IPS-20b (cell line): ENCODE results near the gene GNA15.
"Not testable (repeated sequence)": the region's sequence is repeated elsewhere in the genome, so short reads cannot be mapped to it uniquely, and the experiment has no call there.

Source experiments
- H3K27ac ChIP-seq: one replicate; pipeline ENCODE4 v1.5.1; 2013; ENCODE audit warnings: low read length
- H3K27me3 ChIP-seq: 2 replicates; pipeline ENCODE4 v1.6.1; 2013; ENCODE audit warnings: mild to moderate bottlenecking, low read length, inconsistent platforms; ENCODE audit not compliant: insufficient read depth
- H3K36me3 ChIP-seq: 2 replicates; pipeline ENCODE4 v1.6.1; 2013; ENCODE audit warnings: low read depth, mild to moderate bottlenecking, inconsistent platforms, low read length, moderate library complexity; ENCODE audit not compliant: insufficient read depth
- H3K4me1 ChIP-seq: 2 replicates; pipeline ENCODE4 v1.6.1; 2013; ENCODE audit warnings: mild to moderate bottlenecking, control low read depth, inconsistent platforms, low read length, moderate library complexity; ENCODE audit not compliant: insufficient read depth
- H3K4me3 ChIP-seq: 2 replicates; pipeline ENCODE4 v1.5.1; 2013; ENCODE audit warnings: mild to moderate bottlenecking, low read length, inconsistent platforms
- H3K9ac ChIP-seq: 2 replicates; pipeline ENCODE4 v1.6.1; 2013; ENCODE audit warnings: low read depth, mild to moderate bottlenecking, inconsistent platforms, low read length, moderate library complexity
- H3K9me3 ChIP-seq: 2 replicates; pipeline ENCODE4 v1.6.1; 2013; ENCODE audit warnings: mild to moderate bottlenecking, low read depth, low read length, inconsistent platforms; ENCODE audit not compliant: insufficient read depth

Gene GNA15

GRCh38 chr19:3186891-3187661 lies 51.2 kb downstream of the GNA15 start:
- Histone ChIP-seq H3K27me3 (no peaks in the 10 kb centered on the region), H3K9ac (peak overlapping the region; percentile 87), H3K36me3 (peaks cover 7% of the 10 kb centered on the region; the same call in 1 of the 2 replicates), H3K4me1 (peaks cover 5% of the 10 kb centered on the region; the same call in 1 of the 2 replicates), H3K9me3 (no peaks in the 10 kb centered on the region), H3K4me3 (peak overlapping the region; percentile 87), H3K27ac (no peak overlapping the region)

DNA sequence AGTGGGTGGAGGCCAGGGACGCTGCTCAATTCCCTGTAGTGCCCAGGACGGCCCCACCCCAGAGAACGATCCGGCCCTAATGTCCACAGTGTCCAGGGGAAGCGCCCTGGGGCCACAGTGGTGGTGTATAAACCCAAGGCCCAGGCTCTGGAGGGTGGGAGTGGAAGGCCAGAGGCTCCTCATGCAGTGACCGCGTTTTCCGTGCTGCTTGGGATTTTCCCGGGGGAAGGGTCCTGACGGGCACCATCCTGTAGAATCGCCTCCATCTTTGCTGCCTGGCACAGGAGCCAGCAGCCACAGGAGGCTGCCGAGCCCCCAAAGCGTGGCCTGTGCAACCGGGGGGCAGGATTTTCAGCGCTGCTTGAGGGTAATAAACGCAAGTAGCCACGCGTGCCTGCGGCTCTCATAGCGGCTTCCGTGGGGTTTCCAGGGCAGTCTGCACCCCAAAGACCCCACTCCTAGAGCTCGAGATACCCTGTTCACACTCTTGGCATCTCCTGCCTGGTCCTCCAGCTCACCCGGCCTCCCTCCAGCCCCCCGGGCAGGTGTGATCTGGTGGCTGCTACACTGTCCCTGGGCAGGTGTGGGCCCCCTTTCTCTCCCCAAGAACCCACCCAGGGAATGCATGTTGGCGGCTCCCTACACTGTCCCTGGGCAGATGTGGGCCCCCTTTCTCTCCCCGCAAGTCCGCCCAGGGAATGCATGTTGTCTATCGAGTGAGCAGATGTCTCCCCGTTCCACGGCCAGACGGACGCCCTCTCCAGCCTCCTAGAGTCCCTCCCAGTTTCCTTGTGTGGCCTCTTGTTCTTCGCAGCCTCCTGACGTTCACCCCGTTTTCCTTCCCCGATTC lies 52.1 kb downstream of the GNA15 start:
- Histone ChIP-seq H3K4me3 (no peak overlapping the region), H3K9ac (no peak overlapping the region), H3K36me3 (peaks cover 7% of the 10 kb centered on the region; the same call in 1 of the 2 replicates), H3K27me3 (no peaks in the 10 kb centered on the region), H3K27ac (no peak overlapping the region), H3K4me1 (peaks cover 5% of the 10 kb centered on the region; the same call in 1 of the 2 replicates), H3K9me3 (no peaks in the 10 kb centered on the region)

DNA sequence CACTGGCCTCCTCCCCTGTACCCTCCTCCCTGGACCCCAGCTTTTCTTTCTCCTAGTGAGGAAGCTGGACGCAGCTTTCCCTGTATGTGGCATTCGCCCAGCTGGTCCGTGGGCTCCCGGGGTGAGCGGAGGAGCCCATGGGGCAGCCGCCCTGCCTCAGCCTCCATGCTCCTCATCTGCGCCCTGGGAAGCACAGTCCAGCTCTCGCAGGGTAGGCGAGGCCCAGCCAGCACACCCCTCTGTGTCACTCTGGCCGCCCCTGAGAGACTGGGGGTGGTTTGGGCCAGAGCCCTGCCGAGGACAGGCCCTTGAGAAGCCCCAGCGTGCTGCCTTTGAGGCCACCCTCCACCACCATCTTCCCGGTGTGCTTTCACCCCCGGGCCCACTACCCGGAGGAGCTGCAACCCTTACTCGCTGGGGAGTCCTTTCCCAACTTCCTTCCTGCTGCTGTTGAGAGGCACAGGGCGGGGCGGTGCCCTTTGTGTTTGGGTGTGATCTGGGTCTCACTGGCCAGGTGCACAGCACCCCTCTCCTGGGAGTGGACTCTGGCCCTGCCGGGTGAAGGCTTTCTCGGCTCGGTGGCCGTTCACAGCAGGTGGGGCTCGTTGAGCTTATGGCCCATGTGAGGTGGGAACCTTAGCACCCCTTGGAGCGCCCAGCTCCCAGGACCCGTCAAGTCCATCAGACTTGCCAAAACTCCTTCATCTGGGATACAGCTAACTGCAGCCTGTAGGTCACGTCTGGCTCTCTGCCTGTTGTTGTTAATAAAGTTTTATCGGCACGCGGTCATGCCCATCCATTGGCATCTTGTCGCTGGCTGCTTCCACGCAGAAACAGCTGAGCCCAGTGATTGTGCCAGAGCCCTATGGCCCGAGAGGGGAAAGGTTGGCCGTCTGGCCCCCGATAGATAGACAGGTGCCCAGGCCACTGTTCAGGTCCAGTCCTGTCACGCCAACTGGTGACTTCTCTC lies 53.1 kb downstream of the GNA15 start:
- Histone ChIP-seq H3K4me1 (peaks cover 5% of the 10 kb centered on the region; the same call in 1 of the 2 replicates), H3K36me3 (peaks cover 11% of the 10 kb centered on the region; the same call in 1 of the 2 replicates), H3K9me3 (no peaks in the 10 kb centered on the region), H3K27ac (no peak overlapping the region), H3K4me3 (no peak overlapping the region), H3K27me3 (no peaks in the 10 kb centered on the region), H3K9ac (no peak overlapping the region)

DNA sequence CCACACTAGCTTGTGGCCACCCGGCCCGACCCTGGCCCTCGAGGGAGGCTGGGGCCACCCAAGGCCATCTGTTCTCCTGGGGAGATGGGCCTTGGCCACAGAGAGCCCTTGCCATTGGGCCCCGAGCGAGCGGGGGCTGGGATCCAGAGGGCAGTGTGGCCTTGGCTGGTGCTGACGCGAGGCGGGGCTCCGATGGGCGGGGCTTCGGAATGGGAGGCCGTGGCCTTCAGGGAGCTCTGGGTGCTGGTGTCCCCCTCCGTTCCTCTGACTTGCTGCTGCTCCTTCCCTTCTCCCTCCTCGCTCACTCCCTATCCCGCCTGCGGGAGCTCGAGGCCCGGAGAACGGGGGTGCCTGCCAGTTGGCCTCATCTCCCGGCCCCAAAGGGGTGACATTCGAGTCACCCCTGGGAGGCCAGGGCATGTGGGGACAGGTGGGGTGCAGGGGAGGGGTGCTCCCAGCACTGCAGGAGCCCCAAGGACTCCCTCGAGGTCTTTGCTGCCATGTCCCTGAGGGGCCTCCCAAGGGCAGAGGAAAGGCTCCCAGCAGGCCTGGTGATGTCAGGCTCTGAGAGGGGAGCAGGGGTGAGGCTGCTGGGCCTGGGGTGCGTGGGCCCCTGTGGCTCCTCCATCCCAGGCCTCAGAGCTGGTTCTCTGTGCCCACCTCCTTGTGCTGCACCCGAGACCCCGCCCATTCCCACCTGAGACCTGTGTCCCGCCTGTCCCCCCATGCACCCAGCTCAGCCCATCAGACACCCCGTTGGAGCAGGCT lies 54.1 kb downstream of the GNA15 start:
- H3K9ac ChIP-seq, result no peak overlapping the region
- H3K27me3 ChIP-seq, result no peaks in the 10 kb centered on the region
- no peaks in the 10 kb centered on the region for H3K9me3 ChIP-seq
- no peak overlapping the region for H3K27ac ChIP-seq
- H3K4me1 ChIP-seq, result peaks cover 5% of the 10 kb centered on the region; the same call in 1 of the 2 replicates
- peaks cover 17% of the 10 kb centered on the region; the same call in 1 of the 2 replicates for H3K36me3 ChIP-seq
- H3K4me3 ChIP-seq, result no peak overlapping the region

DNA sequence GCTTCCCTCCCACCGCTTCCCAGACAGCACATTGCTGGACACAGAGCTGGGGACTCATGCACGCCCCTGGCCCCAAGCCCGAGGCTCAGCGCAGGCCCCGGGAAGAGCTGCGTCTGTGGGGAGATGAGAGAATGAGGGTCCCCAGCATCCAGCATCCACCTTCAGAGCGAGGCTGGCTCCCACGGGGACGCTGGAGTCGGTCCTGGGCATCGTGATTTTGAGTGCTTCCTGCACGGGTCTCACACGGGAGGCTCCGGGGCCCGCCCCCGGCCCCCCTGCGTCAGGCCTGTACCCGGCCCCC lies 54.6 kb downstream of the GNA15 start:
- no peak overlapping the region for H3K27ac ChIP-seq
- peaks cover 17% of the 10 kb centered on the region; the same call in 1 of the 2 replicates for H3K36me3 ChIP-seq
- H3K4me3 ChIP-seq, result no peak overlapping the region
- H3K27me3 ChIP-seq, result no peaks in the 10 kb centered on the region
- peaks cover 5% of the 10 kb centered on the region; the same call in 1 of the 2 replicates for H3K4me1 ChIP-seq
- no peaks in the 10 kb centered on the region for H3K9me3 ChIP-seq
- H3K9ac ChIP-seq, result no peak overlapping the region

- Histone ChIP-seq H3K27me3 (no peaks in the 10 kb centered on the region), H3K4me1 (peaks cover 5% of the 10 kb centered on the region; the same call in 1 of the 2 replicates), H3K36me3 (peaks cover 23% of the 10 kb centered on the region), H3K9ac (no peak overlapping the region), H3K4me3 (no peak overlapping the region), H3K27ac (no peak overlapping the region), H3K9me3 (no peaks in the 10 kb centered on the region)
These were observed 55.3 kb downstream of the GNA15 start for GRCh38 chr19:3190921-3191805.

GRCh38 chr19:3191806-3192104 lies 55.9 kb downstream of the GNA15 start:
- not testable (repeated sequence) for H3K4me1 ChIP-seq, H3K27ac ChIP-seq

GRCh38 chr19:3192228-3192635 lies 56.4 kb downstream of the GNA15 start:
- Histone ChIP-seq H3K4me3 (no peak overlapping the region), H3K27me3 (no peaks in the 10 kb centered on the region), H3K9ac (no peak overlapping the region), H3K27ac (no peak overlapping the region), H3K4me1 (peaks cover under 1% of the 10 kb centered on the region; the same call in 1 of the 2 replicates), H3K36me3 (peaks cover 23% of the 10 kb centered on the region), H3K9me3 (no peaks in the 10 kb centered on the region)

More at GRCh38 chr19:3191806-3192104, 55.9 kb downstream of the GNA15 start:
- peaks cover 23% of the 10 kb centered on the region for H3K36me3 ChIP-seq
- H3K4me3 ChIP-seq, H3K9me3 ChIP-seq, H3K9ac ChIP-seq, H3K27me3 ChIP-seq: not testable (repeated sequence)

- H3K9me3 ChIP-seq, result no peaks in the 10 kb centered on the region
- H3K27ac ChIP-seq, result no peak overlapping the region
- no peaks in the 10 kb centered on the region for H3K27me3 ChIP-seq
- H3K4me3 ChIP-seq, result no peak overlapping the region
- H3K4me1 ChIP-seq, result no peaks in the 10 kb centered on the region
- H3K9ac ChIP-seq, result no peak overlapping the region
- H3K36me3 ChIP-seq, result peaks cover 23% of the 10 kb centered on the region
These were observed 56.9 kb downstream of the GNA15 start for GRCh38 chr19:3192684-3193083.
